Common myeloid progenitor, CD34-positive (primary cell): Measurements from ENCODE around the gene SAYSD1.

ENCODE experiments used
- CTCF ChIA-PET: fragments of 350-600 bp; sonication (Branson Sonifier 250); formaldehyde crosslinking; loops from one replicate; lab custom pipeline; 2021; ENCODE audit warnings: antibody characterized with exemption; lab: Charles Lee
- POLR2A ChIA-PET: fragments of 350-600 bp; sonication (Branson Sonifier 250); formaldehyde crosslinking; loops from one replicate; lab custom pipeline; 2021; ENCODE audit warnings: antibody characterized with exemption; lab: Charles Lee
- DNase-seq, 3 donors: peaks; one replicate each; pipeline versions ENCODE4 v3.0.0 to v3.0.0-alpha.2; 2013
- H3K27ac ChIP-seq, 2 experiments: 1 replicate in 1 of 2; 2 replicates in 1 of 2; pipeline ENCODE4 v1.7.0; 2013; ENCODE audit warnings: inconsistent platforms in 2 of 2, low read length in 2 of 2, mild to moderate bottlenecking in 2 of 2, low read depth in 1 of 2, moderate library complexity in 1 of 2; ENCODE audit not compliant: severe bottlenecking in 2 of 2, insufficient read depth in 1 of 2, poor library complexity in 1 of 2
- H3K27me3 ChIP-seq, 5 experiments: replicated peaks in 2 of 5; 1 replicate in 3 of 5; 2 replicates in 2 of 5; pipeline versions ENCODE4 v1.6.1 to v1.7.0; 2013; ENCODE audit warnings: low read length in 4 of 5, mild to moderate bottlenecking in 2 of 5, moderate library complexity in 2 of 5, inconsistent platforms in 1 of 5; ENCODE audit not compliant: insufficient read depth in 5 of 5, control insufficient read depth in 4 of 5
- H3K36me3 ChIP-seq, 4 experiments: 1 replicate in 2 of 4; 2 replicates in 2 of 4; pipeline versions ENCODE4 v1.6.1 to v1.7.0; 2013; ENCODE audit warnings: low read length in 3 of 4, control low read depth in 1 of 4, mild to moderate bottlenecking in 1 of 4; ENCODE audit not compliant: control insufficient read depth in 4 of 4, insufficient read depth in 4 of 4
- H3K4me1 ChIP-seq, 4 experiments: 1 replicate in 3 of 4; 2 replicates in 1 of 4; pipeline versions ENCODE4 v1.6.1 to v1.7.1; 2013; ENCODE audit warnings: low read length in 3 of 4, mild to moderate bottlenecking in 3 of 4, control low read depth in 1 of 4, inconsistent platforms in 1 of 4, moderate library complexity in 1 of 4; ENCODE audit not compliant: control insufficient read depth in 4 of 4, insufficient read depth in 4 of 4; ENCODE audit errors: control extremely low read depth in 1 of 4
- H3K4me3 ChIP-seq, 7 experiments: 1 replicate in 4 of 7; 2 replicates in 3 of 7; pipeline versions ENCODE4 v1.5.1 to v1.7.0; 2013; ENCODE audit warnings: mild to moderate bottlenecking in 7 of 7, low read length in 6 of 7, moderate library complexity in 6 of 7, inconsistent platforms in 2 of 7, low read depth in 2 of 7, control low read depth in 1 of 7; ENCODE audit not compliant: insufficient read depth in 4 of 7, control insufficient read depth in 1 of 7; ENCODE audit errors: extremely low read depth in 1 of 7
- H3K9me3 ChIP-seq, 5 experiments: 1 replicate in 4 of 5; 2 replicates in 1 of 5; pipeline versions ENCODE4 v1.6.1 to v1.7.1; 2013; ENCODE audit warnings: low read length in 4 of 5, mild to moderate bottlenecking in 2 of 5, inconsistent platforms in 1 of 5, low read depth in 1 of 5, moderate library complexity in 1 of 5; ENCODE audit not compliant: control insufficient read depth in 4 of 5, insufficient read depth in 2 of 5; ENCODE audit errors: control extremely low read depth in 1 of 5
- WGBS: methylation state at CpG from one replicate; pipeline ENCODE4 v1.1.5; 2013; ENCODE audit not compliant: insufficient coverage; 5-methylcytosine and 5-hydroxymethylcytosine counted together

SAYSD1 gene

GRCh38 chr6:39073471-39074355 is 41.3 kb downstream of the SAYSD1 start:
- Histone ChIP-seq H3K27ac (no peak overlapping the region), H3K9me3 (peaks cover 0 to 4% (median 0%) of the 10 kb centered on the region in 5 experiments), H3K4me1 (no peaks in the 10 kb centered on the region), H3K4me3 (no peak overlapping the region), H3K27me3 (peaks cover 0 to 36% (median 13%) of the 10 kb centered on the region in 5 experiments), H3K36me3 (no peaks in the 10 kb centered on the region)
- no peak for DNase-seq
- ChIA-PET POLR2A (no interaction called here), CTCF (interaction anchor here (0.8 to 1.7 kb wide), 4 partner anchors 12 to 236 kb away, joined by 3 to 4 read pairs (median 3); no protein-coding TSS in a partner anchor)
- WGBS = over 99% methylated on average over 15 of the region's 17 CpGs

- Histone ChIP-seq H3K27ac (no peak overlapping the region), H3K4me1 (no peaks in the 10 kb centered on the region), H3K27me3 (peaks cover 0 to 36% (median 13%) of the 10 kb centered on the region in 5 experiments), H3K36me3 (no peaks in the 10 kb centered on the region), H3K9me3 (peaks cover 0 to 4% (median 0%) of the 10 kb centered on the region in 5 experiments), H3K4me3 (no peak overlapping the region)
- ChIA-PET CTCF (interaction anchor here (1.0 kb wide), 1 partner anchor 237 kb away, joined by 3 read pairs; no protein-coding TSS in a partner anchor), POLR2A (no interaction called here)
- 94% methylated on average over 7 of the region's 9 CpGs for WGBS
- no peak for DNase-seq
These were observed 42.2 kb downstream of the SAYSD1 start for GRCh38 chr6:39072830-39073229.

DNA sequence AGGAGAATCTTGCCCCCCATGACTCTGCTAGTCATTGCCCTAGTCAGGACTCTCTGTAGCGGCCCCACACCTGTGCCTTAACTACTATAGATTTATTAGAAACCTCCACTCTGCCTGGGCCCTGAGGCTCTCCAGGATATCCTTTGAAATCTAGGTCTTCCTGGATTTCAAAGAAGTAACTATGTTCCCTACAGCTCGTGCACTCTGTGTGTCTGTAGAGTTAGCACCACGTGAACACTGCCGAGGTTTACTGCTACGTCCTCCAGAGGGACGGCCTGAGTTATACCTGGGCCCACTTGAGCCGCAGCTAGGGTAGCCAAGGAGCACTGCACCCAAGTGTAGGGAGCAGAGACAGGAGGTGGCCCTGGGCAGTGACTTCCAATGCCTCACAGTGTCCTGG is 46.6 kb downstream of the SAYSD1 start:
- Histone ChIP-seq H3K4me1 (no peaks in the 10 kb centered on the region), H3K27ac (no peak overlapping the region), H3K36me3 (no peaks in the 10 kb centered on the region), H3K4me3 (no peak overlapping the region), H3K9me3 (peaks cover 0 to 4% (median 0%) of the 10 kb centered on the region in 5 experiments), H3K27me3 (peaks cover 4 to 52% (median 5%) of the 10 kb centered on the region in 5 experiments)
- DNase-seq = no peak
- 80% methylated on average over 6 of the region's 7 CpGs for WGBS
- ChIA-PET CTCF (interaction anchor here (0.9 to 1.8 kb wide), 2 partner anchors 32 to 38 kb away, joined by 3 read pairs; no protein-coding TSS in a partner anchor), POLR2A (no interaction called here)

GRCh38 chr6:39065561-39065960 is 49.4 kb downstream of the SAYSD1 start:
- ChIA-PET POLR2A (no interaction called here), CTCF (interaction anchor here (0.9 to 1.4 kb wide), 2 partner anchors 10 to 62 kb away, joined by 4 read pairs; no protein-coding TSS in a partner anchor)

DNA sequence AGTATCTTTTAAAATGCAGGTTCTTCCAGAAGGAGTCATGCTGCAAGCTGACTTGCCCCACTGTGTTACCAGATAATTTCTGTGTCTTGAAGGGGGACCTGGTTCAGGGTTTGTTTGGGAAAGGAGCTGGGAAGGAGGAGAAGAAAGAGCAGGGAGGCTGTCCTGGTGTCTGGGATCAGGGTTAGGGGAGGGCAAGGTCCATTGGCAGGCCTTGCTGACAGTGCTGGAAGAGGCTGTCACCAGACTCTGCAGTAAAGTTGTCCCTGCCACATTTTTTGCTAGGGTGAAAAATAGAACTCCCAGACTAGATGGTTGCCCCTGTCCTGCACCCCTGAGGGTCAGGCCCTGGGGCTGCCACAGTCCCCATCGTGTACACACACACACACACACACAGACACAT is 51.5 kb downstream of the SAYSD1 start:
- no CpG with 5 or more reads among the region's 1 CpG for WGBS
- H3K9me3 ChIP-seq = no peaks in the 10 kb centered on the region
- ChIA-PET CTCF (no interaction called here), POLR2A (no interaction called here)
- peaks cover 0 to 79% (median 10%) of the 10 kb centered on the region in 5 experiments for H3K27me3 ChIP-seq
- no peaks in the 10 kb centered on the region for H3K4me1 ChIP-seq
- no peaks in the 10 kb centered on the region for H3K36me3 ChIP-seq
- no peak for DNase-seq
- no peak overlapping the region for H3K27ac ChIP-seq
- no peak overlapping the region for H3K4me3 ChIP-seq

More at GRCh38 chr6:39065561-39065960, 49.4 kb downstream of the SAYSD1 start:
- DNase-seq = no peak
- Histone ChIP-seq H3K4me1 (no peaks in the 10 kb centered on the region), H3K36me3 (no peaks in the 10 kb centered on the region), H3K27ac (no peak overlapping the region), H3K4me3 (no peak overlapping the region), H3K9me3 (peaks cover 0 to 4% (median 0%) of the 10 kb centered on the region in 5 experiments), H3K27me3 (peaks cover 2 to 66% (median 9%) of the 10 kb centered on the region in 5 experiments)
- WGBS = 98% methylated on average over 6 of the region's 8 CpGs

DNA sequence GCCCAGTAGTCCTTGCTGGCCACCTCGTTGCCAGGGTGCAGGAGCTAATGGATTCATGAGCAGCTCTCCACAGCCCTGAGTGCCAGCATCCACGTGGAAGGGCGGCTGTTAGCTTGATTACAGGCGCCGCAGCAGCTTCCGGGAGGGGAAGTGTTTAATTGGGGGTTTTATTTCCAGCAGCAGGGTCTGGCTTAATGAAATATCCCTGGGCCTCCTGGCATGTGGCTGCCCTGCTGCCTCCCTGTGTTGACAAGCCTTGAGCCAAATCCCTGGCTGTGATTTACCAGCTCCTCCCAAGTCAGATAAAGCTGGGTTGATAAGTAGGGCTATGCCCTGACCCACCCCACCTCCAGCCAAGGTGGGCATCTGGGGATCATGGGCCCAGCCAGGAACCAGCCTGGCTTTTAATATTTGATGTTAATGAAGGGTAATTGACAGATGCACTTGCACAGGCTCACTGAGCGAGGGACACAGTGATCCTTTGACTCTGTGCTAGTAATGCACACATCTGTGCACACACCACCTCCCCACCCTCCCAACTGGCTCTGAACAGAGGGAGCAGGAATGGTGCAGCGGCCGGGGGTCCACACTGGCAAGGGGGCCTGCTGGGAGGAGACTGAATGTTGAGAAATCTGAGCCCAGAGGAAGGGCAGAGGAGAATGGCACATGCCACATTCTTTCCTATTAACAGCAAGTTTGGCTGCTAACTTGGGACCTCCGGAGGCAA is 52.8 kb downstream of the SAYSD1 start:
- Histone ChIP-seq H3K4me3 (no peak overlapping the region), H3K4me1 (no peaks in the 10 kb centered on the region), H3K9me3 (no peaks in the 10 kb centered on the region), H3K27ac (no peak overlapping the region), H3K36me3 (no peaks in the 10 kb centered on the region), H3K27me3 (peaks cover 0 to 74% (median 10%) of the 10 kb centered on the region in 5 experiments)
- ChIA-PET POLR2A (no interaction called here), CTCF (interaction anchor here (1.2 kb wide), 1 partner anchor 12 kb away, joined by 3 read pairs; no protein-coding TSS in a partner anchor)
- WGBS = 78% methylated on average over 4 of the region's 10 CpGs
- DNase-seq = no peak
